HEK293T (cell line): ENCODE measurements around the gene UTS2.

Experiments
- BHLHE40 ChIP-seq: fragments of 450-650 bp; IDR thresholded peaks from 2 replicates; pipeline ENCODE4 v1.6.1; 2016; ENCODE audit warnings: mild to moderate bottlenecking, moderate library complexity, borderline replicate concordance
- FOXA1 ChIP-seq: fragments of 450-650 bp; IDR thresholded peaks from 2 replicates; pipeline ENCODE4 v1.6.1; 2016; ENCODE audit warnings: mild to moderate bottlenecking
- FOXK2 ChIP-seq: fragments of 450-650 bp; IDR thresholded peaks from 2 replicates; pipeline ENCODE4 v1.6.1; 2016; ENCODE audit warnings: mild to moderate bottlenecking
- HDGF ChIP-seq: fragments of 450-650 bp; IDR thresholded peaks from 2 replicates; pipeline ENCODE4 v1.6.1; 2017; ENCODE audit warnings: antibody characterized with exemption, borderline replicate concordance
- L3MBTL2 ChIP-seq: fragments of 450-650 bp; conservative IDR thresholded peaks from 2 replicates; pipeline ENCODE4 v1.6.1; 2016; ENCODE audit warnings: mild to moderate bottlenecking
- SP1 ChIP-seq: fragments of 450-650 bp; IDR thresholded peaks from 2 replicates; pipeline ENCODE4 v1.6.1; 2017
- SUZ12 ChIP-seq: fragments of 450-650 bp; IDR thresholded peaks from 2 replicates; pipeline ENCODE4 v1.6.1; 2016; ENCODE audit warnings: mild to moderate bottlenecking
- TARDBP ChIP-seq: fragments of 450-650 bp; IDR thresholded peaks from 2 replicates; pipeline ENCODE4 v1.6.1; 2016
- TF ChIP-seq, protein P1 (sequence below): fragments of 450-650 bp; IDR thresholded peaks from 2 replicates; pipeline ENCODE4 v1.6.1; 2016

DNA sequence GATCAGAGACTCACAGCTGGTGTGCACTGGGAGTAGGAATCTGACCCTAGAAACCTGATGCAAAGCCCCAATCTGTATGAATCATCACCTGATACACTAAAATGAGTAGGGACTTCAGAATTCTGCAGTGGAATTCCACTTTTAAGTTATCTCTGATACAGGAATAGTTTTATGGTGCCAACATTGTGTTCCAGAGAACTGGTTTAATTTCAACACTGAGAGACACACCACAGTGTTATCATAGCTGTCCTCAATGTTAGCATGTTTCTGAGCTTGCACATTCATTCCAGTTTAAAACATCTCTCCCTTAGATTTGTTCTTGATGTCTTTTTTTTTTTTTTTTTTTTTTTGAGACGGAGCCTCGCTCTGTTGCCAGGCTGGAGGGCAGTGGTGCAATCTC, 7.1 kb downstream of the UTS2 start:
- TF ChIP-seq TARDBP (no peak), SUZ12 (no peak), BHLHE40 (no peak), SP1 (no peak), L3MBTL2 (no peak), FOXK2 (no peak), HDGF (no peak), FOXA1 (no peak)
- TF ChIP-seq, protein P1, sequence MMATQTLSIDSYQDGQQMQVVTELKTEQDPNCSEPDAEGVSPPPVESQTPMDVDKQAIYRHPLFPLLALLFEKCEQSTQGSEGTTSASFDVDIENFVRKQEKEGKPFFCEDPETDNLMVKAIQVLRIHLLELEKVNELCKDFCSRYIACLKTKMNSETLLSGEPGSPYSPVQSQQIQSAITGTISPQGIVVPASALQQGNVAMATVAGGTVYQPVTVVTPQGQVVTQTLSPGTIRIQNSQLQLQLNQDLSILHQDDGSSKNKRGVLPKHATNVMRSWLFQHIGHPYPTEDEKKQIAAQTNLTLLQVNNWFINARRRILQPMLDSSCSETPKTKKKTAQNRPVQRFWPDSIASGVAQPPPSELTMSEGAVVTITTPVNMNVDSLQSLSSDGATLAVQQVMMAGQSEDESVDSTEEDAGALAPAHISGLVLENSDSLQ: no peak
